Ishikawa (cell line): ENCODE results near the gene TMEM181.

Experiments
- CEBPB ChIP-seq: IDR thresholded peaks from 2 replicates; pipeline ENCODE4 v1.6.1; 2012
- CREB1 ChIP-seq: IDR thresholded peaks from 2 replicates; pipeline ENCODE4 v1.6.1; 2012; ENCODE audit warnings: low read depth
- EGR1 ChIP-seq: IDR thresholded peaks from 2 replicates; pipeline ENCODE4 v1.6.1; 2012
- EP300 ChIP-seq: IDR thresholded peaks from 2 replicates; pipeline ENCODE4 v1.6.1; 2012; ENCODE audit warnings: borderline replicate concordance
- FOXM1 ChIP-seq: IDR thresholded peaks from 2 replicates; pipeline ENCODE4 v1.6.1; 2012; ENCODE audit warnings: low read depth, borderline replicate concordance
- RAD21 ChIP-seq: IDR thresholded peaks from 2 replicates; pipeline ENCODE4 v1.6.1; 2012; ENCODE audit warnings: low read depth
- TAF1 ChIP-seq: IDR thresholded peaks from 2 replicates; pipeline ENCODE4 v1.6.1; 2012; ENCODE audit warnings: low read depth, mild to moderate bottlenecking
- YY1 ChIP-seq: IDR thresholded peaks from 2 replicates; pipeline ENCODE4 v1.6.1; 2012; ENCODE audit warnings: low read depth
- ZBTB7A ChIP-seq: IDR thresholded peaks from 2 replicates; pipeline ENCODE4 v1.6.1; 2012; ENCODE audit warnings: low read depth
- TF ChIP-seq, protein P1 (sequence below): IDR thresholded peaks from 2 replicates; pipeline ENCODE4 v1.6.1; 2012; ENCODE audit warnings: low read depth, mild to moderate bottlenecking
- TF ChIP-seq, protein P2 (sequence below): IDR thresholded peaks from 2 replicates; pipeline ENCODE4 v1.6.1; 2012
- TF ChIP-seq, protein P3 (sequence below): IDR thresholded peaks from 2 replicates; pipeline ENCODE4 v1.6.1; 2012

DNA sequence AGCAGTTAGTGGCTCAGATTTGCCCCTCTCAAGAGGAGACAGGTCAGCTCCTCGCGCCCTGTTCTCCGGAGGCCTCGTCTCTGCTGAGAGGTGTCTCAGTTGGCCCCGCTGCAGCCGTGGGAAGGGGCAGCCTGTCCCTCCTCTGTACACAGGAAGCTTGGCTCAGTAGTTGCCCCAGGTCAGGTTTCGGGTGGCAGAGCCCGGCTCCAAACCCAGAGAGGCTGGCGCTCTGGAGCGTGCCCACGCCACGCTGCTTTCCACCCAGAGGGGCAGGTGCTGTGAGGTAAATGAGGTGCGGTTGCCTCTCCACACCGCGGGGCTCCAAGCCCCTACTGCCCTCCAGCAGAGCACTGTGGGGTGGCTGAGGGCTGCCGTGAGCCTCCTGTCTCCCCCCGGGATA lies 68.7 kb downstream of the TMEM181 start:
- no peak for TF ChIP-seq EP300
- TF ChIP-seq TAF1, result no peak
- TF ChIP-seq, protein P1, sequence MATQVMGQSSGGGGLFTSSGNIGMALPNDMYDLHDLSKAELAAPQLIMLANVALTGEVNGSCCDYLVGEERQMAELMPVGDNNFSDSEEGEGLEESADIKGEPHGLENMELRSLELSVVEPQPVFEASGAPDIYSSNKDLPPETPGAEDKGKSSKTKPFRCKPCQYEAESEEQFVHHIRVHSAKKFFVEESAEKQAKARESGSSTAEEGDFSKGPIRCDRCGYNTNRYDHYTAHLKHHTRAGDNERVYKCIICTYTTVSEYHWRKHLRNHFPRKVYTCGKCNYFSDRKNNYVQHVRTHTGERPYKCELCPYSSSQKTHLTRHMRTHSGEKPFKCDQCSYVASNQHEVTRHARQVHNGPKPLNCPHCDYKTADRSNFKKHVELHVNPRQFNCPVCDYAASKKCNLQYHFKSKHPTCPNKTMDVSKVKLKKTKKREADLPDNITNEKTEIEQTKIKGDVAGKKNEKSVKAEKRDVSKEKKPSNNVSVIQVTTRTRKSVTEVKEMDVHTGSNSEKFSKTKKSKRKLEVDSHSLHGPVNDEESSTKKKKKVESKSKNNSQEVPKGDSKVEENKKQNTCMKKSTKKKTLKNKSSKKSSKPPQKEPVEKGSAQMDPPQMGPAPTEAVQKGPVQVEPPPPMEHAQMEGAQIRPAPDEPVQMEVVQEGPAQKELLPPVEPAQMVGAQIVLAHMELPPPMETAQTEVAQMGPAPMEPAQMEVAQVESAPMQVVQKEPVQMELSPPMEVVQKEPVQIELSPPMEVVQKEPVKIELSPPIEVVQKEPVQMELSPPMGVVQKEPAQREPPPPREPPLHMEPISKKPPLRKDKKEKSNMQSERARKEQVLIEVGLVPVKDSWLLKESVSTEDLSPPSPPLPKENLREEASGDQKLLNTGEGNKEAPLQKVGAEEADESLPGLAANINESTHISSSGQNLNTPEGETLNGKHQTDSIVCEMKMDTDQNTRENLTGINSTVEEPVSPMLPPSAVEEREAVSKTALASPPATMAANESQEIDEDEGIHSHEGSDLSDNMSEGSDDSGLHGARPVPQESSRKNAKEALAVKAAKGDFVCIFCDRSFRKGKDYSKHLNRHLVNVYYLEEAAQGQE, result no peak
- TF ChIP-seq, protein P2, sequence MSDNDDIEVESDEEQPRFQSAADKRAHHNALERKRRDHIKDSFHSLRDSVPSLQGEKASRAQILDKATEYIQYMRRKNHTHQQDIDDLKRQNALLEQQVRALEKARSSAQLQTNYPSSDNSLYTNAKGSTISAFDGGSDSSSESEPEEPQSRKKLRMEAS, result no peak
- TF ChIP-seq RAD21, result no peak
- TF ChIP-seq ZBTB7A, result no peak
- TF ChIP-seq, protein P3, sequence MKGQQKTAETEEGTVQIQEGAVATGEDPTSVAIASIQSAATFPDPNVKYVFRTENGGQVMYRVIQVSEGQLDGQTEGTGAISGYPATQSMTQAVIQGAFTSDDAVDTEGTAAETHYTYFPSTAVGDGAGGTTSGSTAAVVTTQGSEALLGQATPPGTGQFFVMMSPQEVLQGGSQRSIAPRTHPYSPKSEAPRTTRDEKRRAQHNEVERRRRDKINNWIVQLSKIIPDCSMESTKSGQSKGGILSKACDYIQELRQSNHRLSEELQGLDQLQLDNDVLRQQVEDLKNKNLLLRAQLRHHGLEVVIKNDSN, result no peak
- TF ChIP-seq FOXM1, result no peak
- no peak for TF ChIP-seq CEBPB
- no peak for TF ChIP-seq EGR1
- TF ChIP-seq YY1, result no peak
- TF ChIP-seq CREB1, result no peak
